Lung (tissue), 12 donors: ENCODE data around the gene CAMK2D. TPM values are rescaled to one million over a fixed set of nuclear protein-coding genes. Genes with fewer than 3 reads are reported as not detected.

Experiments
- ATAC-seq: fragments of 200-7000 bp; cut with Tn5 transposase; one replicate; pipeline ENCODE4 v1.9.1; 2020; ENCODE audit warnings: moderate number of reproducible peaks; ENCODE audit not compliant: insufficient read depth, low FRiP score
- DNase-seq, 3 donors: peaks; one replicate each; pipeline ENCODE4 v3.0.0-alpha.2; 2013 to 2017
- H3K27ac ChIP-seq, 2 donors: one replicate each; pipeline ENCODE4 v1.5.1; 2013; ENCODE audit warnings: mild to moderate bottlenecking in 2 of 2, moderate library complexity in 2 of 2, control low read depth in 1 of 2, inconsistent platforms in 1 of 2, low read depth in 1 of 2, low read length in 1 of 2
- H3K27me3 ChIP-seq, 3 donors: one replicate each; pipeline ENCODE4 v1.5.1; 2013; ENCODE audit warnings: low read length in 2 of 3; ENCODE audit not compliant: control insufficient read depth in 3 of 3, insufficient read depth in 3 of 3
- H3K36me3 ChIP-seq, 4 donors: one replicate each; pipeline ENCODE4 v1.5.1; 2013; ENCODE audit warnings: low read length in 4 of 4, mild to moderate bottlenecking in 1 of 4, moderate library complexity in 1 of 4; ENCODE audit not compliant: control insufficient read depth in 4 of 4, insufficient read depth in 4 of 4
- H3K4me1 ChIP-seq, 5 donors: one replicate each; pipeline ENCODE4 v1.5.1; 2013; ENCODE audit warnings: low read length in 5 of 5, mild to moderate bottlenecking in 2 of 5, moderate library complexity in 1 of 5; ENCODE audit not compliant: control insufficient read depth in 5 of 5, insufficient read depth in 5 of 5
- H3K4me3 ChIP-seq: one replicate; pipeline ENCODE4 v1.5.1; 2013; ENCODE audit warnings: mild to moderate bottlenecking, control low read depth, moderate library complexity
- H3K9ac ChIP-seq, 2 donors: one replicate each; pipeline ENCODE4 v1.5.1; 2013; ENCODE audit warnings: low read length in 2 of 2, control low read depth in 1 of 2; ENCODE audit not compliant: insufficient read depth in 1 of 2
- H3K9me3 ChIP-seq, 4 donors: one replicate each; pipeline ENCODE4 v1.5.1; 2013; ENCODE audit warnings: low read length in 3 of 4, mild to moderate bottlenecking in 1 of 4, moderate library complexity in 1 of 4; ENCODE audit not compliant: control insufficient read depth in 4 of 4, insufficient read depth in 3 of 4
- CTCF ChIP-seq: IDR thresholded peaks from 2 replicates; pipeline ENCODE4 v1.5.1; 2012; ENCODE audit warnings: mild to moderate bottlenecking; ENCODE audit errors: control extremely low read depth, extremely low read depth
- WGBS, 2 donors: extraction: QIAGEN DNeasy Blood & Tissue Kit; methylation state at CpG; one replicate each; pipeline ENCODE4 v1.1.7; 2013; 5-methylcytosine and 5-hydroxymethylcytosine counted together
- polyA plus RNA-seq, 2 donors: library from polyadenylated mRNA; stranded (reverse); fragments of 200-250 nt; gene quantifications; one replicate each; pipeline ENCODE4 v1.2.1, GENCODE V29; 2013
- total RNA-seq, 2 donors: library from RNA; depleted of rRNA in 1 of 2; stranded (reverse); fragments of >200 nt in 1 of 2; gene quantifications; one replicate each; pipeline ENCODE4 v1.2.1, GENCODE V29; 2014 to 2021
- donor health status: control.
- donor health status: control.
- donor health status: Bipolar disorder and iron deficiency.
- donor health status: healthy.
- donor health status: DM: yes; HTN: yes; CAD: no.

The CAMK2D gene
- total and polyA plus RNA-seq, 4 donors, result 11.9 to 98.2 (median 36.6) TPM

GRCh38 chr4:113468165-113469022 lies 293.1 kb downstream of the CAMK2D start:
- peaks cover 0 to 35% (median 6%) of the 10 kb centered on the region in 5 donors for H3K4me1 ChIP-seq
- H3K9ac ChIP-seq, result no peak overlapping the region
- no peak overlapping the region for H3K4me3 ChIP-seq

GRCh38 chr4:113467581-113467980 lies 294.0 kb downstream of the CAMK2D start:
- no peak for TF ChIP-seq CTCF
- Histone ChIP-seq H3K4me3 (no peak overlapping the region), H3K4me1 (peaks cover 0 to 31% (median 6%) of the 10 kb centered on the region in 5 donors), H3K9ac (no peak overlapping the region), H3K27me3 (no peaks in the 10 kb centered on the region), H3K9me3 (no peaks in the 10 kb centered on the region), H3K27ac (peak overlapping the region in 1 of 2 donors; percentile 89), H3K36me3 (peaks cover 0 to 10% (median 5%) of the 10 kb centered on the region in 4 donors)
- WGBS, 2 donors, result 68 to 87% methylated on average over 2 of the region's 2 CpGs
- no peak for DNase-seq
- ATAC-seq, result peak; percentile 54

More at GRCh38 chr4:113468165-113469022, 293.1 kb downstream of the CAMK2D start:
- no peaks in the 10 kb centered on the region for H3K9me3 ChIP-seq
- peaks cover 0 to 10% (median 5%) of the 10 kb centered on the region in 4 donors for H3K36me3 ChIP-seq
- peak; percentile 28 to 63 (median 62) for DNase-seq
- ATAC-seq, result peak; percentile 88
- 42 to 69% methylated on average over 8 of the region's 8 CpGs for WGBS, 2 donors
- no peak for TF ChIP-seq CTCF
- no peaks in the 10 kb centered on the region for H3K27me3 ChIP-seq
- H3K27ac ChIP-seq, result peak overlapping the region; percentile 83 to 95

DNA sequence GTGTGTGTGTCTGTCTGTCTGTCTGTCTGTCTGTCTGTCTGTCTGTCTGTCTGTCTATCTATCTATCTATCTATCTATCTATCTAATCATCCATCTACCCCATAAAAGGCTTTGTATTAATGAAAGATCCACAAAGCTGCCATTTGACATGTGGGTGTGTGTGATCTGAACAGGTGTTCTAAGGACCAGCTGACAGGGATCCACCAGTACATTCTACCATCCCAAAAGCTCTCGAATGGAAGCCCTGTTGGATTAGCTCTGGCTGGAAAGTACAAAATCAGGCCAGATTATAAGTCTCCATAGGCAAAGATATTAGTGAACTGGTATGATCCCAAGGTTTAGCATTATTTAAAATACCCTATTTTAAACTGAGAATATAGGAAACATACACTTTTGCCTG lies 299.3 kb downstream of the CAMK2D start:
- Histone ChIP-seq H3K9ac (no peak overlapping the region), H3K27me3 (no peaks in the 10 kb centered on the region), H3K9me3 (no peaks in the 10 kb centered on the region), H3K4me3 (no peak overlapping the region), H3K27ac (no peak overlapping the region), H3K4me1 (peaks cover 0 to 2% (median 0%) of the 10 kb centered on the region in 5 donors), H3K36me3 (peaks cover 0 to 16% (median 9%) of the 10 kb centered on the region in 4 donors)
- TF ChIP-seq CTCF, result no peak
- ATAC-seq (no peak), DNase-seq (no peak)
- WGBS, 2 donors, result 92 to 96% methylated on average over 1 of the region's 1 CpG
